B cell (primary cell): ENCODE results near the gene DNAH11.

Source experiments
- CTCF ChIP-seq: fragments of 200-600 bp; IDR thresholded peaks from one replicate; pipeline ENCODE4 v1.8.0; 2022; ENCODE audit warnings: antibody characterized with exemption, mild to moderate bottlenecking
- EZH2 ChIP-seq: IDR thresholded peaks from 2 replicates; pipeline ENCODE4 v1.6.1; 2012; ENCODE audit warnings: borderline replicate concordance, low read depth, mild to moderate bottlenecking, moderate library complexity, low read length; ENCODE audit not compliant: insufficient read depth, poor library complexity, severe bottlenecking

- TF ChIP-seq EZH2 = no peak
- TF ChIP-seq CTCF = no peak
These were observed 286.9 kb downstream of the DNAH11 start for GRCh38 chr7:21829731-21830130.
